Stimulated activated effector memory CD8-positive, alpha-beta T cell treated with anti-CD3 and anti-CD28 coated beads, Interleukin-12 subunit alpha, Interleukin-12 subunit beta, amount 100 ng/mL, for 72 hours (primary cell): Measurements from ENCODE around the gene RERG.
A peak's percentile ranks its signal among the peaks of the same experiment; 100 is the strongest.
"Not testable (repeated sequence)": the region's sequence is repeated elsewhere in the genome, so short reads cannot be mapped to it uniquely, and the experiment has no call there.

Experiments used
- ATAC-seq: fragments of 150-1000 bp; cut with Tn5 transposase; 2 replicates; pipeline ENCODE4 v1.10.0; 2021
- DNase-seq, 2 donors: peaks; one replicate each; pipeline ENCODE4 v3.0.0; 2021 to 2022; ENCODE audit warnings: low spot score in 2 of 2
- H3K27ac Mint-ChIP-seq: one replicate; pipeline ENCODE4 v1.8.0; 2022; ENCODE audit warnings: mild to moderate bottlenecking, mixed read lengths
- H3K36me3 Mint-ChIP-seq: one replicate; pipeline ENCODE4 v1.8.0; 2022; ENCODE audit warnings: mild to moderate bottlenecking, mixed read lengths
- H3K4me1 Mint-ChIP-seq: one replicate; pipeline ENCODE4 v1.8.0; 2022; ENCODE audit warnings: mixed read lengths
- H3K4me3 Mint-ChIP-seq: one replicate; pipeline ENCODE4 v1.8.0; 2022; ENCODE audit warnings: mild to moderate bottlenecking, mixed read lengths
- H3K9me3 Mint-ChIP-seq: one replicate; pipeline ENCODE4 v1.8.0; 2022; ENCODE audit warnings: mixed read lengths

Gene RERG

DNA sequence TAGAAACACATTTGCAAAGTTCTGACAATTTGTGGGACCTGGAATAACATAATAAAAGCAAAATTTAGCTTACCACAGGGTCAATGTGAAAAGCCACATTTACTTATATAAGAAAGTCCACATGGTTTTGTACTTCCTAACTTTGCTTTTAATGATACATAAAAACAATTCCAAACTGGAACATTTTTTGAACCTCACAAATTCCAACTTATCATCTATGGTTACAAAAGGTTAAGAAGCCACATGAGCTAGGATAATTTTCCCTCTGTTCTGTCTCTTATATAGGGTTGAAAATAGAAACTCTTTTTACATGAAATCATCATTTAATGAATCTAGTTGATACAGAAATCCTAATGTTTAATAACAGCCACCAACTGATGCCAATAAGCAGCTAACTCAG lies 8.9 kb upstream of the RERG start:
- H3K36me3 Mint-ChIP-seq, result no peaks in the 10 kb centered on the region
- no peak for ATAC-seq
- no peak for DNase-seq
- no peaks in the 10 kb centered on the region for H3K4me1 Mint-ChIP-seq
- no peak overlapping the region for H3K4me3 Mint-ChIP-seq
- H3K27ac Mint-ChIP-seq, result no peak overlapping the region
- no peaks in the 10 kb centered on the region for H3K9me3 Mint-ChIP-seq

GRCh38 chr12:15227004-15227679 lies 5.9 kb upstream of the RERG start:
- Mint-ChIP-seq H3K9me3 (no peaks in the 10 kb centered on the region), H3K36me3 (no peaks in the 10 kb centered on the region), H3K4me1 (no peaks in the 10 kb centered on the region), H3K4me3 (no peak overlapping the region), H3K27ac (no peak overlapping the region)
- no peak for DNase-seq
- ATAC-seq, result peak; percentile 40

GRCh38 chr12:15225863-15226218 lies 4.6 kb upstream of the RERG start:
- not testable (repeated sequence) for ATAC-seq, DNase-seq, H3K9me3 Mint-ChIP-seq, H3K4me3 Mint-ChIP-seq, H3K4me1 Mint-ChIP-seq, H3K27ac Mint-ChIP-seq, H3K36me3 Mint-ChIP-seq

- Mint-ChIP-seq H3K9me3 (no peaks in the 10 kb centered on the region), H3K36me3 (no peaks in the 10 kb centered on the region), H3K4me1 (no peaks in the 10 kb centered on the region), H3K4me3 (no peak overlapping the region), H3K27ac (no peak overlapping the region)
- no peak for ATAC-seq
- DNase-seq, result no peak
Measured at GRCh38 chr12:15225136-15225862, 4.1 kb upstream of the RERG start.

DNA sequence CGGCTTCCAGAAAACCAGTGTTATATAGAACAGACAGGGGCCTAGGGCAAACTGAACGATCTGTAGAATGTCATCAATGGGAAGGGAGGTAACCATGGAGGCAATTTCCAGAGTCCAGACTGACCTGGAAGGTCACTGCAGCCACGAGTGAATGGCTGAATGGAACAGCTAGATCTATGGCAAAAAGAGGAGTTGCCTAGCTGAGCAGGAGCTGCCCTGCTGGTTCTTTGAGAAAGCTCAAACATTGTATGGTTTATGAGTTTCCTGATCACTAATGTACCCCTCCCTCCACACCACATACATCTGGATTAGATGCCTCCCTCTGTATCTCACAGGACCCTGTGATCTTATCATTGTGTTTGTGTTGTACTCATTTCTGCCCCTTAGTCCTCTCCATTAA lies 1.0 kb upstream of the RERG start:
- Mint-ChIP-seq H3K4me1 (no peaks in the 10 kb centered on the region), H3K9me3 (no peaks in the 10 kb centered on the region), H3K36me3 (no peaks in the 10 kb centered on the region), H3K27ac (no peak overlapping the region), H3K4me3 (no peak overlapping the region)
- DNase-seq, result no peak
- ATAC-seq, result no peak

GRCh38 chr12:15220451-15220850 lies 766 bp downstream of the RERG start:
- H3K27ac Mint-ChIP-seq, result no peak overlapping the region
- ATAC-seq, result no peak
- H3K9me3 Mint-ChIP-seq, result no peaks in the 10 kb centered on the region
- H3K4me3 Mint-ChIP-seq, result no peak overlapping the region
- no peak for DNase-seq
- H3K36me3 Mint-ChIP-seq, result no peaks in the 10 kb centered on the region
- H3K4me1 Mint-ChIP-seq, result no peaks in the 10 kb centered on the region

GRCh38 chr12:15218794-15219193 lies 2.4 kb downstream of the RERG start:
- DNase-seq (no peak), ATAC-seq (no peak)
- H3K36me3 Mint-ChIP-seq, result no peaks in the 10 kb centered on the region
- H3K4me3 Mint-ChIP-seq, result no peak overlapping the region
- H3K9me3 Mint-ChIP-seq, result no peaks in the 10 kb centered on the region
- H3K27ac Mint-ChIP-seq, result no peak overlapping the region
- H3K4me1 Mint-ChIP-seq, result no peaks in the 10 kb centered on the region

DNA sequence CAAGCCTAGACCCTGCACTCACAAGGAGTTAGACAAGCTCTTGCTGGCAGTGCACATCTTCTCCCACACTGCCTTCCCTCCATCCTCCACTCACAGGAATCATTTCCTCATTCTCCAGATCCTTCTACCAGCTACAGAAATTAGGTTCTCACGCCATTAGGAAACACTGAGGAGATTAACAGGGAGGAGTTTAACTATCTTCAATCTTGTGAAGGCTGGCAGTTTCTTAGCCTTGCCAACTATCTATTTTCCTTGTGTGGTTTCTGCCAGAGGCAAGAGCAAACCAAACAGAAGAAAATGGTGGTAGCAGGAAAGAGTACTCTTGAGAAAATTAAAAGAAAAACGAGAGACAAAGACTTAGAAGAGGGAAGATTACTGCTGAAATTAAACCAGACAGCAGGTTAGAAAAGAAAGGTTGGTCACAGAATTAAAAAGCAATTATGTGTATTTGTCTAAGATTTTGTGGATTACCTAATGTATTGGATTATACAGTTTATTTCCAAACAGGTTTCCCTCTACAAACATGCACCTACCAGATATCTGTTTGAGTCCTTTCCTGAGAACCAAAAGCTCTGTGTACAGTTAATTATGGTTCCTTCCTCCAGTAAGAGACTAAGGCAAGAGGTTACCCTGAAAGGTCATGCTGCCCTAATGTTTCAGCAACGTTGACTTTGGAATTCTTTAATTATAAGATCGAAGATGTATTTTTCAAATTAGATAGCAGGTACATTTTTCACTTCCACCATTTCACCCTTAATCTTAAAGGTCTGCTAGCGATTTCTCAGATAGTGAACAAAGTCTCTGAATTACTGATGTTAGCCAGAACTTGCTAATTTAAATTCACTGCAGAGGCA lies 5.0 kb downstream of the RERG start:
- ATAC-seq (no peak), DNase-seq (no peak)
- no peak overlapping the region for H3K4me3 Mint-ChIP-seq
- H3K4me1 Mint-ChIP-seq, result no peaks in the 10 kb centered on the region
- no peaks in the 10 kb centered on the region for H3K36me3 Mint-ChIP-seq
- no peak overlapping the region for H3K27ac Mint-ChIP-seq
- H3K9me3 Mint-ChIP-seq, result no peaks in the 10 kb centered on the region

DNA sequence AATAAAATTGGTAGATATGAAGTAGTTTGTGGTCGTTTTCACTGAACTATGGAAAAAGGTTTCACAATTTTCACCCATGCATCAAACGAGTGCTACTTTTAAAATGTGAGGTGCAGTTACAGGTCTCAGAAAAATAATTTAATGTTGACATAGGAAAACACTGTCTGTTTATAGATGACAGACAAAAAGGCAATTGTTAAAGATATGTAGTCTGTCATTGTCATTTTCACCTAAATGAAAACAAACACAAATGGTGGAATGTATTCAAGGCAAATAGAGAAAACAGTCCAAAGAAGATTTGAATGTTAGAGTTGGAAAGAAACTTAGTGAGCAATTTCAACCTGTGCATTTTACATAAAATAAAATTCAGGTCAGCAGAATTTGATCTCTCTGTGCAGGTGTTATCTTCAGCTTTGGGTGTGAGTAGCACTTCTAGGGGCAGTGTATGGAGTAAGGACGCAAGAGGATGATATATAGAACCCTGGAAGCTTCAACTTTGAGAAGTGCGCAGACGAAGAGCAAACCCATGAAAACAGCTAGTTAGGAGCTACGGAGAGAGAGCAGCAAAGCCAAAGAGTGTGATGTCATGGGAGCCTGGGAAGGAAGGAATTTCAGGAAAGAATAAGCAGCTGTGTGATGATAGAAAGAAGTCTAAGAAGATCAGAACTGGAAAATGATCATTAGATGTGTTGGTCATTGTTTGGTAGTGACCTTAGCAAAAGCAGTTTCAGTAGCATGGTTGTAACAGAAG lies 6.2 kb downstream of the RERG start:
- Mint-ChIP-seq H3K4me3 (no peak overlapping the region), H3K27ac (no peak overlapping the region), H3K36me3 (no peaks in the 10 kb centered on the region), H3K9me3 (no peaks in the 10 kb centered on the region), H3K4me1 (no peaks in the 10 kb centered on the region)
- DNase-seq (no peak), ATAC-seq (no peak)

DNA sequence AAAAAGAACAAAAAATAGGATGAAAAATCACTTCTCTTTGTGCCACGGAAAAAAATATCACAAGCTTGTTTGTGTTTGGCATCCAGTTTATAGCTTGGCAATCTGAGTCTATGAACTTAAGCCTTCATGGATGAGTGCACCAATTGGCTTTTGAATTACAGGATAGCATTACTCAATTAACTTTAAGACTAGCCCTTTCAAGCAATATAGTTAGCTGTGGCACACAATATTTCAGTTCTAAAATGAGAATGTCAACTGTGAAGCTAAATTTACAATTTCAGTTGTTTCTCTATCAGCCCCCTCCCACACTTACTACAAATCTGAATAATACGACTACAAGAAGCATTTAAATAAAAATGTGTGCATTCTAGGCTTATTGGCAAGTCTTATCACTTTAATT lies 8.3 kb downstream of the RERG start:
- Mint-ChIP-seq H3K4me3 (no peak overlapping the region), H3K36me3 (no peaks in the 10 kb centered on the region), H3K9me3 (no peaks in the 10 kb centered on the region), H3K4me1 (no peaks in the 10 kb centered on the region), H3K27ac (no peak overlapping the region)
- ATAC-seq, result no peak
- no peak for DNase-seq

- Mint-ChIP-seq H3K9me3 (no peaks in the 10 kb centered on the region), H3K4me3 (no peak overlapping the region), H3K4me1 (no peaks in the 10 kb centered on the region), H3K27ac (no peak overlapping the region), H3K36me3 (no peaks in the 10 kb centered on the region)
- ATAC-seq, result no peak
- DNase-seq, result no peak
Measured at GRCh38 chr12:15209782-15210181, 11.4 kb downstream of the RERG start.

GRCh38 chr12:15208871-15209656 lies 12.2 kb downstream of the RERG start:
- no peak overlapping the region for H3K4me3 Mint-ChIP-seq
- no peaks in the 10 kb centered on the region for H3K4me1 Mint-ChIP-seq
- H3K9me3 Mint-ChIP-seq, result no peaks in the 10 kb centered on the region
- DNase-seq (no peak), ATAC-seq (no peak)
- H3K36me3 Mint-ChIP-seq, result no peaks in the 10 kb centered on the region
- H3K27ac Mint-ChIP-seq, result no peak overlapping the region

- H3K27ac Mint-ChIP-seq, result no peak overlapping the region
- H3K4me3 Mint-ChIP-seq, result no peak overlapping the region
- DNase-seq (no peak), ATAC-seq (no peak)
- no peaks in the 10 kb centered on the region for H3K36me3 Mint-ChIP-seq
- H3K9me3 Mint-ChIP-seq, result no peaks in the 10 kb centered on the region
- H3K4me1 Mint-ChIP-seq, result no peaks in the 10 kb centered on the region
Measured at GRCh38 chr12:15208140-15208539, 13.1 kb downstream of the RERG start.

DNA sequence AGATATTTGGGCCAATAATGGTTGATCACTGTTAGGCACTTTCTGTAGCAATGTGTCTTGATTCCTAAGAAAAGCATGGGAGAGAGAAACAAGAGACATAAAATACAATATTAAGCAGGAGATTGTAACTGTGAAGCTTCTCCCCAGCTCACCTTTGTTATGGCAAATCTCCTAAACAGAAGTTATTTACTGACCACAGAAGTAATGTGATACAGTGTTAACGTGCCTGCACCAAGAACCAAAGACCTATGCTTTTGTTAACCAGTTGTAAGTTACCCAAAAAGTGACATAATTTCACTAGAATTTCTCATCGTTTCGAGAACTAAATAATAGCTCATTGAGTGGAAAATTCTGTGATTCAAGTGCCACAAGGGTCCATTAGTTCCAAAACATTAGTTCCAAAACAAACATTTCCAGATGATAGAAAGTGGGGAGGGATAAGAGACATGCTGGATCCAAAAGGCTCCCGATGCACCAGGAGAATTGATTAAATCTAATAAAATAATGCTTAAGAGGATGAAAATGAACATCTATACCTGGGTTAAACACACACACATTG lies 14.3 kb downstream of the RERG start:
- no peak overlapping the region for H3K4me3 Mint-ChIP-seq
- ATAC-seq, result no peak
- H3K9me3 Mint-ChIP-seq, result no peaks in the 10 kb centered on the region
- H3K27ac Mint-ChIP-seq, result no peak overlapping the region
- no peaks in the 10 kb centered on the region for H3K36me3 Mint-ChIP-seq
- no peaks in the 10 kb centered on the region for H3K4me1 Mint-ChIP-seq
- no peak for DNase-seq
